22Rv1 (cell line): ENCODE data around the gene MYADML2.

Source experiments
- ZFX ChIP-seq: fragments of 450-650 bp; IDR thresholded peaks from 2 replicates; pipeline ENCODE4 v1.6.1; 2017; ENCODE audit warnings: antibody characterized with exemption, borderline replicate concordance
- TF ChIP-seq, protein P1 (sequence below): fragments of 450-650 bp; IDR thresholded peaks from 2 replicates; pipeline ENCODE4 v1.5.1; 2017; ENCODE audit warnings: mild to moderate bottlenecking

GRCh38 chr17:81991684-81992305, 44.8 kb upstream of the MYADML2 start:
- TF ChIP-seq, protein P1, sequence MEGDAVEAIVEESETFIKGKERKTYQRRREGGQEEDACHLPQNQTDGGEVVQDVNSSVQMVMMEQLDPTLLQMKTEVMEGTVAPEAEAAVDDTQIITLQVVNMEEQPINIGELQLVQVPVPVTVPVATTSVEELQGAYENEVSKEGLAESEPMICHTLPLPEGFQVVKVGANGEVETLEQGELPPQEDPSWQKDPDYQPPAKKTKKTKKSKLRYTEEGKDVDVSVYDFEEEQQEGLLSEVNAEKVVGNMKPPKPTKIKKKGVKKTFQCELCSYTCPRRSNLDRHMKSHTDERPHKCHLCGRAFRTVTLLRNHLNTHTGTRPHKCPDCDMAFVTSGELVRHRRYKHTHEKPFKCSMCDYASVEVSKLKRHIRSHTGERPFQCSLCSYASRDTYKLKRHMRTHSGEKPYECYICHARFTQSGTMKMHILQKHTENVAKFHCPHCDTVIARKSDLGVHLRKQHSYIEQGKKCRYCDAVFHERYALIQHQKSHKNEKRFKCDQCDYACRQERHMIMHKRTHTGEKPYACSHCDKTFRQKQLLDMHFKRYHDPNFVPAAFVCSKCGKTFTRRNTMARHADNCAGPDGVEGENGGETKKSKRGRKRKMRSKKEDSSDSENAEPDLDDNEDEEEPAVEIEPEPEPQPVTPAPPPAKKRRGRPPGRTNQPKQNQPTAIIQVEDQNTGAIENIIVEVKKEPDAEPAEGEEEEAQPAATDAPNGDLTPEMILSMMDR, result no peak
- no peak for TF ChIP-seq ZFX
